SU-DHL-6 (cell line): ENCODE data around the gene CACNG4.

ENCODE experiments used
- H2AFZ ChIP-seq: fragments of 200-600 bp; sonication (generic); 2 replicates; pipeline ENCODE4 v1.6.1; 2014; ENCODE audit warnings: low read depth, mild to moderate bottlenecking, moderate library complexity, mixed read lengths, antibody characterized with exemption, low read length; ENCODE audit not compliant: severe bottlenecking
- H3F3A ChIP-seq: fragments of 200-600 bp; shearing (Covaris generic); 2 replicates; pipeline ENCODE4 v1.6.0; 2016; ENCODE audit warnings: antibody characterized with exemption, mild to moderate bottlenecking; ENCODE audit not compliant: insufficient read depth
- H3K27ac ChIP-seq: fragments of 200-600 bp; sonication (generic); 2 replicates; pipeline ENCODE4 v1.5.1; 2016; ENCODE audit warnings: low read depth, mild to moderate bottlenecking, low read length, moderate library complexity, mixed read lengths
- H3K27me3 ChIP-seq: fragments of 200-600 bp; sonication (generic), shearing (Covaris generic); 2 replicates; pipeline ENCODE4 v1.6.0; 2014; ENCODE audit warnings: mild to moderate bottlenecking, low read length
- H3K36me3 ChIP-seq: fragments of 200-600 bp; sonication (generic); 2 replicates; pipeline ENCODE4 v1.6.1; 2014; ENCODE audit warnings: mild to moderate bottlenecking, low read length, mixed read lengths
- H3K4me2 ChIP-seq: fragments of 300-600, 200-600 bp; shearing (Covaris generic), sonication (generic); 2 replicates; pipeline ENCODE4 v1.6.0; 2014; ENCODE audit warnings: low read length, low read depth, mild to moderate bottlenecking; ENCODE audit not compliant: poor library complexity, severe bottlenecking
- H3K4me3 ChIP-seq: fragments of 200-600 bp; sonication (generic); 2 replicates; pipeline ENCODE4 v1.5.1; 2014; ENCODE audit warnings: antibody characterized with exemption, low read length, mild to moderate bottlenecking, mixed read lengths; ENCODE audit not compliant: insufficient read depth, poor library complexity, severe bottlenecking
- H3K79me2 ChIP-seq: fragments of 200-600 bp; sonication (generic); 2 replicates; pipeline ENCODE4 v1.6.1; 2014; ENCODE audit warnings: mild to moderate bottlenecking, low read length, moderate library complexity; ENCODE audit not compliant: insufficient read depth
- H3K9ac ChIP-seq: fragments of 200-600 bp; sonication (generic); 2 replicates; pipeline ENCODE4 v1.7.0; 2014; ENCODE audit warnings: mild to moderate bottlenecking, low read length
- H3K9me2 ChIP-seq: fragments of 200-600 bp; sonication (generic); replicated peaks from 2 replicates; pipeline ENCODE4 v1.6.1; 2014; ENCODE audit warnings: low read length; ENCODE audit not compliant: insufficient read depth
- H3K9me3 ChIP-seq: fragments of 200-600 bp; sonication (generic); 2 replicates; pipeline ENCODE4 v1.6.1; 2014; ENCODE audit warnings: low read length, mixed read lengths; ENCODE audit not compliant: insufficient read depth
- H4K20me1 ChIP-seq: fragments of 200-600 bp; sonication (generic); 2 replicates; pipeline ENCODE4 v1.6.1; 2014; ENCODE audit warnings: low read depth, mild to moderate bottlenecking, antibody characterized with exemption, low read length, moderate library complexity, mixed read lengths
- EZH2phosphoT487 ChIP-seq: fragments of 200-600 bp; sonication (generic), shearing (Covaris generic); conservative IDR thresholded peaks from 2 replicates; pipeline ENCODE4 v1.6.1; 2018; ENCODE audit warnings: mild to moderate bottlenecking, antibody characterized with exemption, low read length, moderate library complexity, mixed read lengths
- TF ChIP-seq, protein P1 (sequence below): fragments of 200-600 bp; sonication (generic); IDR thresholded peaks from one replicate; pipeline ENCODE4 v1.5.1; 2017; ENCODE audit warnings: antibody characterized with exemption, mild to moderate bottlenecking, low read length, moderate library complexity; ENCODE audit not compliant: insufficient read depth, poor library complexity, severe bottlenecking

The CACNG4 gene

DNA sequence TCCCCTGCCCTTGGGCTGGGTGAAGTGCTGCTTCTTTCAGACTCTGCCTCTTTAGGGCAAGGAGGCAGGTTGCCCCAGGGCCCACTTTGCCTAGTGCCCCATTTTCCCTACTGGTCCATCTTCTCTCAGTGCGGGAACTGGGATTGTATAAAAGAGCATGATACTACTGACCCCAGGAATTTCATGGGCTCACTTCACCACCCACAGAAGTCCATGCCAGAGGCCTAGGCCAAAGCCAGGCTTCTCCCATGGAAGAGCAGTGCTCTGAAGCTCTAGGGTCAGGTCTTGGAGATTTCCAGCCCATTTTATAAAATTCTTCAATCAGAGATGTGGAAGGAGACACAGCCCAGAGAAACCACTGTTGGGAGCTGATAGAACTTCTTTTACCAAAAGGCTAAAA is 85.6 kb downstream of the CACNG4 start:
- Histone ChIP-seq H3F3A (no peaks in the 10 kb centered on the region), H3K36me3 (0 out of 2 replicates have a peak, but pooled peaks cover 3% of the 10 kb centered on the region), H3K79me2 (no peaks in the 10 kb centered on the region), H3K4me2 (no peak overlapping the region), H3K9me2 (no peaks in the 10 kb centered on the region), H2AFZ (no peak overlapping the region), H3K4me3 (no peak overlapping the region), H3K27ac (no peak overlapping the region), H4K20me1 (no peaks in the 10 kb centered on the region), H3K9me3 (peaks cover 15% of the 10 kb centered on the region), H3K27me3 (no peaks in the 10 kb centered on the region), H3K9ac (no peak overlapping the region)
- no peak for TF ChIP-seq EZH2phosphoT487
- TF ChIP-seq, protein P1, sequence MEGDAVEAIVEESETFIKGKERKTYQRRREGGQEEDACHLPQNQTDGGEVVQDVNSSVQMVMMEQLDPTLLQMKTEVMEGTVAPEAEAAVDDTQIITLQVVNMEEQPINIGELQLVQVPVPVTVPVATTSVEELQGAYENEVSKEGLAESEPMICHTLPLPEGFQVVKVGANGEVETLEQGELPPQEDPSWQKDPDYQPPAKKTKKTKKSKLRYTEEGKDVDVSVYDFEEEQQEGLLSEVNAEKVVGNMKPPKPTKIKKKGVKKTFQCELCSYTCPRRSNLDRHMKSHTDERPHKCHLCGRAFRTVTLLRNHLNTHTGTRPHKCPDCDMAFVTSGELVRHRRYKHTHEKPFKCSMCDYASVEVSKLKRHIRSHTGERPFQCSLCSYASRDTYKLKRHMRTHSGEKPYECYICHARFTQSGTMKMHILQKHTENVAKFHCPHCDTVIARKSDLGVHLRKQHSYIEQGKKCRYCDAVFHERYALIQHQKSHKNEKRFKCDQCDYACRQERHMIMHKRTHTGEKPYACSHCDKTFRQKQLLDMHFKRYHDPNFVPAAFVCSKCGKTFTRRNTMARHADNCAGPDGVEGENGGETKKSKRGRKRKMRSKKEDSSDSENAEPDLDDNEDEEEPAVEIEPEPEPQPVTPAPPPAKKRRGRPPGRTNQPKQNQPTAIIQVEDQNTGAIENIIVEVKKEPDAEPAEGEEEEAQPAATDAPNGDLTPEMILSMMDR = no peak

DNA sequence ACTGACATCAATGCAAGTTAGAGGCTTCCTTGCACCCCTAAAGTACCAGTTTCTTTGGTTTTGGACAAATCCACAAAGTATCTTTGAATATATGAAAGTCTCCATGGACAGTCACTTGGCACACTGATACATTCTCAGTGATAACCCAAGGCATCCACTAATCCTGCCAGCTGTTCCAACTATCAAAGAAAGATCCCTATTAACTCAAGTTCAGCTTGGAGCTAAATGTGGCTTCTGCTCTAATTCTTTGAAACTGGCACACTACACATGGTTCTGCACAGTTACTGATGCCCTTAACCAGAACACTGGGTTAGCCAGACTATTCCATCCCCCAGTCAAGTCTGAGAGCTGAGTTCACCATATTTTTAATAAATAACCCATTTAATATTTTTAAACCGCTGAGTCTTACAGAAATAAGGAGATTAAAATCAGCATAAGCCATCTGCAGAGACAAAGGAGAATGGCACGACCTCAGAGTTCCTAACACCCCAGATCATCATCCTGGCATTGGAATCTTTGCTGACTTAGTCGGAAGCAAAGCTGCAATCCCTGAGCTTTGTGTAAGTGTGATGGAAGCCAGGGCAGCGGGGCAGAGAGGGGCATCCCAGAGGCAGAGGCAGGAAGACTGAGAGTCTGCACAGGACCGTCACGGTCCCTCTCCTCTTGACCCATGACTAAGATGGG is 86.1 kb downstream of the CACNG4 start:
- H2AFZ ChIP-seq = no peak overlapping the region
- no peaks in the 10 kb centered on the region for H4K20me1 ChIP-seq
- no peaks in the 10 kb centered on the region for H3K9me2 ChIP-seq
- no peak overlapping the region for H3K9ac ChIP-seq
- no peak overlapping the region for H3K27ac ChIP-seq
- no peaks in the 10 kb centered on the region for H3F3A ChIP-seq
- no peaks in the 10 kb centered on the region for H3K27me3 ChIP-seq
- no peak overlapping the region for H3K4me3 ChIP-seq
- TF ChIP-seq EZH2phosphoT487 = no peak
- TF ChIP-seq, protein P1 = no peak
- no peaks in the 10 kb centered on the region for H3K79me2 ChIP-seq
- H3K36me3 ChIP-seq = 0 out of 2 replicates have a peak, but pooled peaks cover 3% of the 10 kb centered on the region
- peaks cover 15% of the 10 kb centered on the region for H3K9me3 ChIP-seq
- H3K4me2 ChIP-seq = no peak overlapping the region

DNA sequence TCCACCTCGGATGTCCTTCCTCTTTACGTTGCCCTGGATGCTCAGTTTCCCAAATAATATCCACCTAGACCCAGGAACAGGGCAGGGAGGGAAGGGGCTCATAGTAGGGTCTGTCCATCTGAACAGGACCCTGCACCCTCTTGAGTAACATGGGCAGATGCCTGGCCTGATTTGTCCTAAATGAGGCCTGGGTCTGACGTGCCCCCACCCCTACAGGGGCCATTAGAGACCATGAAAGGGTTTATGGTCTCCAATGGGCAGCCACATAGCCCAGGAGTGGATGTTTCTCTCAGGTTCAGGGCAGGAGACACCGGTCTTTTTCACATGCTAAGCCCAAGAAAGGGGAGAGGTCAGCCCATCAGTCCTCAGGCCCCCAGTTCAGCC is 86.6 kb downstream of the CACNG4 start:
- Histone ChIP-seq H3K4me3 (no peak overlapping the region), H2AFZ (no peak overlapping the region), H3F3A (no peaks in the 10 kb centered on the region), H4K20me1 (no peaks in the 10 kb centered on the region), H3K27ac (no peak overlapping the region), H3K4me2 (no peak overlapping the region), H3K9me2 (no peaks in the 10 kb centered on the region), H3K9ac (no peak overlapping the region), H3K9me3 (peaks cover 15% of the 10 kb centered on the region), H3K79me2 (no peaks in the 10 kb centered on the region), H3K27me3 (no peaks in the 10 kb centered on the region), H3K36me3 (0 out of 2 replicates have a peak, but pooled peaks cover 3% of the 10 kb centered on the region)
- TF ChIP-seq, protein P1 = no peak
- no peak for TF ChIP-seq EZH2phosphoT487
